HCT116 (cell line): ENCODE results near the gene CGB1.

Experiments used
- ATF3 ChIP-seq: IDR thresholded peaks from 2 replicates; pipeline ENCODE4 v1.6.1; 2012
- CTCF ChIP-seq, 3 experiments: fragments of 200-600 bp in 1 of 3; sonication (generic) in 1 of 3; IDR thresholded peaks in 2 of 3; conservative IDR thresholded peaks in 1 of 3; 2 replicates each; pipeline ENCODE4 v1.5.1; 2012 to 2017; ENCODE audit warnings: low read depth in 2 of 3, low read length in 2 of 3, antibody characterized with exemption in 1 of 3, borderline replicate concordance in 1 of 3, control low read depth in 1 of 3, mild to moderate bottlenecking in 1 of 3, mixed read lengths in 1 of 3, mixed run types in 1 of 3, moderate library complexity in 1 of 3; ENCODE audit not compliant: insufficient read depth in 1 of 3
- EGR1 ChIP-seq: IDR thresholded peaks from 2 replicates; pipeline ENCODE4 v1.6.1; 2012; ENCODE audit warnings: low read depth
- POLR2A ChIP-seq: IDR thresholded peaks from 2 replicates; pipeline ENCODE4 v1.7.0; 2011; ENCODE audit warnings: borderline replicate concordance; ENCODE audit not compliant: insufficient read depth, insufficient read length; ENCODE audit errors: extremely low read depth
- POLR2AphosphoS5 ChIP-seq: IDR thresholded peaks from 2 replicates; pipeline ENCODE4 v1.6.1; 2011; ENCODE audit warnings: mild to moderate bottlenecking, low read depth, low read length, moderate library complexity
- SP1 ChIP-seq: IDR thresholded peaks from 2 replicates; pipeline ENCODE4 v1.6.1; 2012; ENCODE audit warnings: low read depth
- YY1 ChIP-seq: IDR thresholded peaks from 2 replicates; pipeline ENCODE4 v1.6.1; 2011; ENCODE audit warnings: low read length, low read depth, moderate library complexity, mild to moderate bottlenecking; ENCODE audit not compliant: insufficient replicate concordance; ENCODE audit errors: extremely low read depth
- ZBTB33 ChIP-seq: IDR thresholded peaks from 2 replicates; pipeline ENCODE4 v1.6.1; 2011; ENCODE audit warnings: mild to moderate bottlenecking, low read length, moderate library complexity; ENCODE audit not compliant: insufficient replicate concordance; ENCODE audit errors: extremely low read depth
- ZFX ChIP-seq: fragments of 450-650 bp; IDR thresholded peaks from 2 replicates; pipeline ENCODE4 v1.6.1; 2017

GRCh38 chr19:49059053-49059452, 22.4 kb upstream of the CGB1 start:
- TF ChIP-seq CTCF (IDR thresholded peaks at IDR 0.05 in 2 of 3, conservative IDR thresholded peaks at IDR 0.05 in 1 of 3; ENCODE audit: borderline replicate concordance in 1 of 3, insufficient read depth in 1 of 3, low read depth in 2 of 3, low read length in 2 of 3): no peak
- TF ChIP-seq POLR2A: no peak
- TF ChIP-seq SP1: no peak
- TF ChIP-seq EGR1: no peak
- TF ChIP-seq YY1: no peak
- no peak for TF ChIP-seq ZFX
- no peak for TF ChIP-seq ATF3
- TF ChIP-seq ZBTB33: no peak
- TF ChIP-seq POLR2AphosphoS5: no peak
